IMR-90 (cell line): Measurements from ENCODE around the gene ADGRG2. TPM values are rescaled to one million over a fixed set of nuclear protein-coding genes. Genes with fewer than 3 reads are reported as not detected.

ENCODE experiments used
- ATAC-seq: fragments of 200-7000 bp; cut with Tn5 transposase; 2 replicates; pipeline ENCODE4 v1.9.1; 2020; ENCODE audit warnings: low read depth, mild to moderate bottlenecking, moderate library complexity
- BruUV-seq: library from RNA; stranded (reverse); fragments of 400-500 nt; replicated peaks from 2 replicates; lab custom pipeline; 2021; lab: Mats Ljungman, UMichigan
- CTCF ChIA-PET: fragments of 300-600 bp; formaldehyde crosslinking; extraction: SDS; loops from one replicate; lab custom pipeline; 2021; ENCODE audit warnings: antibody characterized with exemption; lab: Yijun Ruan, JAX
- POLR2A ChIA-PET: fragments of 300-600 bp; sonication (Branson Sonifier 250); formaldehyde crosslinking; loops from one replicate; lab custom pipeline; 2022; ENCODE audit warnings: antibody characterized with exemption; ENCODE audit not compliant: unreplicated experiment; lab: Charles Lee
- DNase-seq: peaks from one replicate; pipeline ENCODE4 v3.0.0; 2013
- H2AFZ ChIP-seq: replicated peaks from 2 replicates; pipeline ENCODE3; 2013; ENCODE audit warnings: low read length, mild to moderate bottlenecking; ENCODE audit not compliant: poor library complexity
- H2AK5ac ChIP-seq: 2 replicates; pipeline ENCODE4 v1.6.1; 2013; ENCODE audit warnings: low read depth, low read length, inconsistent platforms
- H2AK9ac ChIP-seq: replicated peaks from 2 replicates; pipeline ENCODE3; 2013; ENCODE audit warnings: mild to moderate bottlenecking, low read depth, low read length, moderate library complexity; ENCODE audit not compliant: poor library complexity
- H2BK120ac ChIP-seq: 2 replicates; pipeline ENCODE4 v1.6.1; 2013; ENCODE audit warnings: low read depth, low read length, inconsistent platforms
- H2BK15ac ChIP-seq: 3 replicates; pipeline ENCODE4 v1.6.1; 2013; ENCODE audit warnings: low read depth, low read length, inconsistent platforms
- H2BK20ac ChIP-seq: 2 replicates; pipeline ENCODE4 v1.6.1; 2013; ENCODE audit warnings: low read depth, mild to moderate bottlenecking, inconsistent platforms, low read length, moderate library complexity
- H2BK5ac ChIP-seq: 2 replicates; pipeline ENCODE4 v1.6.1; 2013; ENCODE audit warnings: mild to moderate bottlenecking, low read depth, low read length, inconsistent platforms; ENCODE audit not compliant: poor library complexity, severe bottlenecking
- H3K14ac ChIP-seq: replicated peaks from 2 replicates; pipeline ENCODE4 v1.6.1; 2013; ENCODE audit warnings: low read depth, low read length, inconsistent platforms
- H3K18ac ChIP-seq: 2 replicates; pipeline ENCODE4 v1.6.1; 2013; ENCODE audit warnings: low read depth, low read length, control low read depth
- H3K23ac ChIP-seq: 2 replicates; pipeline ENCODE4 v1.6.1; 2013; ENCODE audit warnings: low read depth, low read length, inconsistent platforms
- H3K27ac ChIP-seq: 2 replicates; pipeline ENCODE4 v1.5.1; 2013; ENCODE audit warnings: mild to moderate bottlenecking, control low read depth, low read length; ENCODE audit not compliant: insufficient read depth
- H3K27me3 ChIP-seq: 2 replicates; pipeline ENCODE4 v1.6.1; 2013; ENCODE audit warnings: low read length; ENCODE audit not compliant: control insufficient read depth, insufficient read depth
- H3K36me3 ChIP-seq: 2 replicates; pipeline ENCODE4 v1.6.1; 2013; ENCODE audit warnings: low read length, mixed read lengths; ENCODE audit not compliant: control insufficient read depth, insufficient read depth
- H3K4ac ChIP-seq: 2 replicates; pipeline ENCODE4 v1.6.1; 2013; ENCODE audit warnings: low read depth, low read length, inconsistent platforms
- H3K4me1 ChIP-seq: 2 replicates; pipeline ENCODE4 v1.6.1; 2013; ENCODE audit warnings: low read length, mixed read lengths; ENCODE audit not compliant: control insufficient read depth, insufficient read depth
- H3K4me2 ChIP-seq: 2 replicates; pipeline ENCODE4 v1.6.1; 2013; ENCODE audit warnings: low read depth, mild to moderate bottlenecking, control low read depth, low read length, moderate library complexity
- H3K4me3 ChIP-seq: 2 replicates; pipeline ENCODE4 v1.5.1; 2013; ENCODE audit warnings: low read depth, mild to moderate bottlenecking, control low read depth, low read length, moderate library complexity; ENCODE audit not compliant: insufficient read depth
- H3K56ac ChIP-seq: 2 replicates; pipeline ENCODE4 v1.6.1; 2013; ENCODE audit warnings: low read length, inconsistent platforms; ENCODE audit not compliant: insufficient read depth; ENCODE audit errors: extremely low read depth
- H3K79me1 ChIP-seq, 2 experiments: 2 replicates each; pipeline ENCODE4 v1.6.1; 2013; ENCODE audit warnings: low read length in 2 of 2, inconsistent platforms in 1 of 2, low read depth in 1 of 2
- H3K9ac ChIP-seq: 2 replicates; pipeline ENCODE4 v1.6.1; 2013; ENCODE audit warnings: low read depth, low read length, control low read depth
- H3K9me1 ChIP-seq: 2 replicates; pipeline ENCODE4 v1.6.1; 2013; ENCODE audit warnings: low read length, inconsistent platforms; ENCODE audit not compliant: insufficient read depth
- H3K9me3 ChIP-seq: 2 replicates; pipeline ENCODE4 v1.6.1; 2013; ENCODE audit warnings: low read length; ENCODE audit not compliant: control insufficient read depth, insufficient read depth
- H4K20me1 ChIP-seq: 2 replicates; pipeline ENCODE4 v1.6.1; 2013; ENCODE audit warnings: low read length, inconsistent platforms; ENCODE audit not compliant: insufficient read depth
- H4K5ac ChIP-seq: 2 replicates; pipeline ENCODE4 v1.6.1; 2013; ENCODE audit warnings: mild to moderate bottlenecking, low read depth, low read length, control low read depth
- H4K8ac ChIP-seq, 2 experiments: 2 replicates each; pipeline ENCODE4 v1.6.1; 2013; ENCODE audit warnings: low read depth in 2 of 2, low read length in 2 of 2, control low read depth in 1 of 2, inconsistent platforms in 1 of 2
- H4K91ac ChIP-seq: 2 replicates; pipeline ENCODE4 v1.6.1; 2013; ENCODE audit warnings: low read depth, low read length, inconsistent platforms; ENCODE audit not compliant: insufficient read depth
- BHLHE40 ChIP-seq: fragments of 150-350 bp; IDR thresholded peaks from 2 replicates; pipeline ENCODE4 v1.6.1; 2016; ENCODE audit warnings: mild to moderate bottlenecking, low read depth, low read length
- CEBPB ChIP-seq: IDR thresholded peaks from 2 replicates; pipeline ENCODE4 v1.6.1; 2012; ENCODE audit warnings: low read depth, low read length, improper control_type of control experiment
- NFE2L2 ChIP-seq: fragments of 150-350 bp; IDR thresholded peaks from 2 replicates; pipeline ENCODE4 v1.6.1; 2016; ENCODE audit warnings: low read depth, mild to moderate bottlenecking, low read length
- RFX5 ChIP-seq: IDR thresholded peaks from 2 replicates; pipeline ENCODE4 v1.8.0; 2012; ENCODE audit warnings: low read depth, mild to moderate bottlenecking, low read length, moderate library complexity
- USF2 ChIP-seq: fragments of 150-350 bp; IDR thresholded peaks from 2 replicates; pipeline ENCODE4 v1.6.1; 2017; ENCODE audit warnings: mild to moderate bottlenecking, antibody characterized with exemption, low read length, low read depth
- WGBS, 2 experiments: methylation state at CpG; one replicate each; pipeline versions ENCODE4 v1.1.5 to v1.1.7; 2013; ENCODE audit warnings: missing lambda C conversion rate in 2 of 2; ENCODE audit not compliant: insufficient read length in 1 of 2; ENCODE audit errors: extremely low coverage in 2 of 2; 5-methylcytosine and 5-hydroxymethylcytosine counted together
- dilution Hi-C: fragments of 300-500 bp; cut with HindIII; formaldehyde crosslinking; loops from one replicate; pipeline ENCODE4 v1.14.3; 2018; ENCODE audit warnings: low sequenced_read_pairs; ENCODE audit not compliant: unreplicated experiment
- in situ Hi-C: fragments of 300-500 bp; cut with MboI; formaldehyde crosslinking; loops from 3 replicates; pipeline ENCODE4 v1.14.3; 2019; ENCODE audit warnings: low sequenced_read_pairs, inconsistent platforms, mixed read lengths
- intact Hi-C: fragments of 100-400 bp; cut with micrococcal nuclease; formaldehyde crosslinking; loops from 2 replicates; pipeline ENCODE4 v1.10.0; 2022
- polyA plus RNA-seq, 3 experiments: library from polyadenylated mRNA; depleted of rRNA; stranded (reverse); fragments of >200 nt; gene quantifications; 2 replicates each; pipeline ENCODE4 v1.2.3, GENCODE V29; 2012; ENCODE audit warnings: low replicate concordance in 1 of 3
- total RNA-seq: library from RNA; depleted of rRNA; stranded (reverse); fragments of >200 nt; gene quantifications from 2 replicates; pipeline ENCODE4 v1.2.3, GENCODE V29; 2012

ADGRG2 gene
- total and polyA plus RNA-seq, 2 of the 4 experiments (the other 2 are of a cell fraction): under 0.01 to 0.07 TPM

- ChIA-PET POLR2A (no interaction called here), CTCF (no interaction called here)
- TF ChIP-seq RFX5 (no peak), CEBPB (no peak), NFE2L2 (peak; percentile 21; the same call in 1 of the 2 replicates), USF2 (no peak), BHLHE40 (no peak)
- no peak overlapping the region for H4K5ac ChIP-seq
- ATAC-seq (no peak), DNase-seq (peak; percentile 69)
- H3K79me1 ChIP-seq: no peaks in the 10 kb centered on the region
- H3K14ac ChIP-seq: no peak overlapping the region
- H3K4me1 ChIP-seq: no peaks in the 10 kb centered on the region
- no peak overlapping the region for H2AK5ac ChIP-seq
- no peaks in the 10 kb centered on the region for H3K27me3 ChIP-seq
- H3K4me3 ChIP-seq: no peak overlapping the region
- no peak overlapping the region for H3K4me2 ChIP-seq
- H2BK15ac ChIP-seq: no peak overlapping the region
- no peak overlapping the region for H3K56ac ChIP-seq
- H3K18ac ChIP-seq: no peak overlapping the region
- dilution Hi-C loops (no loop called here), intact Hi-C loops (no loop called here), in situ Hi-C loops (no loop called here)
- no peak overlapping the region for H2BK120ac ChIP-seq
- no peak overlapping the region for H2AFZ ChIP-seq
- no peak overlapping the region for H2BK20ac ChIP-seq
- WGBS, 2 experiments: 70% methylated on average over 5 of the region's 6 CpGs; no CpG with 5 or more reads in 1 of the 2 experiments
- no peaks in the 10 kb centered on the region for H3K36me3 ChIP-seq
- no peaks in the 10 kb centered on the region for H3K9me3 ChIP-seq
- H2BK5ac ChIP-seq: no peak overlapping the region
- no TSS peak for BruUV-seq
- no peak overlapping the region for H4K8ac ChIP-seq
- no peaks in the 10 kb centered on the region for H3K9me1 ChIP-seq
- no peak overlapping the region for H3K4ac ChIP-seq
- H3K23ac ChIP-seq: no peak overlapping the region
- H4K91ac ChIP-seq: no peak overlapping the region
- no peak overlapping the region for H3K27ac ChIP-seq
- no peak overlapping the region for H2AK9ac ChIP-seq
- H4K20me1 ChIP-seq: no peaks in the 10 kb centered on the region
- no peak overlapping the region for H3K9ac ChIP-seq
Measured at GRCh38 chrX:19064175-19064574, 58.1 kb downstream of the ADGRG2 start.
